ENCODE measurements around the gene ANXA4. TPM values are rescaled to one million over a fixed set of nuclear protein-coding genes. Genes with fewer than 3 reads are reported as not detected.

Gene ANXA4
- total and polyA plus RNA-seq, 2 of the 13 experiments (the other 11 are each of a cell fraction or from before 2014, with no cell fraction given) = 155 to 168 TPM

- no peaks in the 10 kb centered on the region; a peak in 1 of 5 replicates for H3K27me3 ChIP-seq (ENCODE audit: control insufficient read depth in 1 of 2, insufficient read depth in 2 of 2, low read length in 2 of 2)
- WGBS (ENCODE audit: low lambda C conversion rate) = 82% methylated on average over 2 of the region's 2 CpGs
- peaks cover 0 to 11% of the 10 kb centered on the region in 2 experiments; a peak in 1 of 5 replicates for H3K36me3 ChIP-seq (replicated peaks in 1 of 2; ENCODE audit: control insufficient read depth in 1 of 2, insufficient read depth in 2 of 2, low read length in 2 of 2)
- H3K79me2 ChIP-seq (ENCODE audit: insufficient read depth, low read length) = peaks cover 59% of the 10 kb centered on the region
- H4K20me1 ChIP-seq (ENCODE audit: insufficient read depth, low read length) = peaks cover 3% of the 10 kb centered on the region; the same call in 1 of the 2 replicates
- no peak for DNase-seq (ENCODE audit: low spot score)
- H3K4me3 ChIP-seq (replicated peaks in 1 of 3; ENCODE audit: insufficient read depth in 1 of 3, low read depth in 2 of 3, low read length in 3 of 3) = peak overlapping the region; percentile 77 to 83 (median 79); a peak in 3 of 6 replicates
- in situ Hi-C loops (cut with HindIII; ENCODE audit: extremely low pct_ligation_motif_present, low pct_unique_long_range_greater_than_20kb) = no loop called here
- intact Hi-C loops (cut with micrococcal nuclease; ENCODE audit: unreplicated experiment) = loop anchor here (1.0 to 2.0 kb wide), 2 partner anchors 8 to 37 kb away; no protein-coding TSS in a partner anchor
- no peak for ATAC-seq
- peaks cover 62% of the 10 kb centered on the region for H3K4me1 ChIP-seq (ENCODE audit: insufficient read depth, low read length)
- ChIA-PET POLR2A (interaction anchor here (1.2 to 5.7 kb wide), 6 partner anchors 8 to 38 kb away, joined by 3 to 142 read pairs (median 6); no protein-coding TSS in a partner anchor), CTCF (ENCODE audit: low intra/inter-chr PET ratio, low total read pairs) (no interaction called here)
- no peaks in the 10 kb centered on the region for H3K9me3 ChIP-seq (ENCODE audit: low read length)
- H3K27ac ChIP-seq (ENCODE audit: extremely low read length, insufficient read depth, low read length) = peak overlapping the region; percentile 94
- BruUV-seq (replicated peaks) = no TSS peak
- H3K4me2 ChIP-seq (ENCODE audit: low read depth, low read length) = peak overlapping the region; percentile 98
- H2AFZ ChIP-seq (ENCODE audit: low read length) = no peak overlapping the region
- H3K9ac ChIP-seq (ENCODE audit: insufficient read depth, low read depth, low read length) = no peak overlapping the region
- no peak for FAIRE-seq
- 0 out of 2 replicates have a peak, but pooled peaks have one; percentile 2 for TF ChIP-seq ZIK1 (CRISPR knock-in tag; IDR thresholded peaks at IDR 0.05; ENCODE audit: borderline replicate concordance, low read depth)
- TF ChIP-seq XRCC5 (optimal IDR thresholded peaks at IDR 0.05; ENCODE audit: low read length) = peak; percentile 18
- peak; percentile 39; the same call in 1 of the 2 replicates for TF ChIP-seq RCOR2 (CRISPR knock-in tag; IDR thresholded peaks at IDR 0.05)
- TF ChIP-seq ZSCAN21 (CRISPR knock-in tag; IDR thresholded peaks at IDR 0.05; ENCODE audit: borderline replicate concordance) = 0 out of 2 replicates have a peak, but pooled peaks have one; percentile 25
- peak; percentile 77; the same call in 1 of the 2 replicates for TF ChIP-seq ZMYM3 (CRISPR knock-in tag; IDR thresholded peaks at IDR 0.05)
- TF ChIP-seq SOX6 (IDR thresholded peaks at IDR 0.05) = no peak
- TF ChIP-seq SOX6 (CRISPR knock-in tag; IDR thresholded peaks at IDR 0.05) = 0 out of 2 replicates have a peak, but pooled peaks have one; percentile 25
- peak; percentile 39; the same call in 1 of the 2 replicates for TF ChIP-seq FOXP4 (CRISPR knock-in tag; IDR thresholded peaks at IDR 0.05)
- no peak for TF ChIP-seq ZNF558 (CRISPR knock-in tag; IDR thresholded peaks at IDR 0.05; ENCODE audit: borderline replicate concordance)
- peak; percentile 92 for TF ChIP-seq ZNF460 (CRISPR knock-in tag; IDR thresholded peaks at IDR 0.05; ENCODE audit: borderline replicate concordance)
- peak; percentile 10; the same call in 1 of the 2 replicates for TF ChIP-seq ZFX (CRISPR knock-in tag; IDR thresholded peaks at IDR 0.05; ENCODE audit: low read depth)
- 0 out of 2 replicates have a peak, but pooled peaks have one; percentile 8 for TF ChIP-seq HMGXB3 (CRISPR knock-in tag; IDR thresholded peaks at IDR 0.05; ENCODE audit: borderline replicate concordance)
- 0 out of 2 replicates have a peak, but pooled peaks have one; percentile 28 for TF ChIP-seq ZSCAN29 (CRISPR knock-in tag; conservative IDR thresholded peaks at IDR 0.05)
- 0 out of 2 replicates have a peak, but pooled peaks have one; percentile 11 for TF ChIP-seq MIER2 (CRISPR knock-in tag; IDR thresholded peaks at IDR 0.05)
- TF ChIP-seq NAIF1 (CRISPR knock-in tag; IDR thresholded peaks at IDR 0.05; ENCODE audit: borderline replicate concordance) = peak; percentile 71; the same call in 1 of the 2 replicates
- 0 out of 2 replicates have a peak, but pooled peaks have one; percentile 37 for TF ChIP-seq KDM1A (CRISPR knock-in tag; IDR thresholded peaks at IDR 0.05)
- 0 out of 2 replicates have a peak, but pooled peaks have one; percentile 16 for TF ChIP-seq ZC3H13 (CRISPR knock-in tag; IDR thresholded peaks at IDR 0.05)
- TF ChIP-seq TARDBP (CRISPR knock-in tag; IDR thresholded peaks at IDR 0.05) = peak; percentile 69
- TF ChIP-seq CHD4 (IDR thresholded peaks at IDR 0.05; ENCODE audit: borderline replicate concordance, low read length) = no peak
Observed at GRCh38 chr2:69743847-69744264, 1.9 kb downstream of the ANXA4 start.

Measured in HepG2 (cell line).